Daoy (cell line): ENCODE data around the gene UGGT1. TPM values are rescaled to one million over a fixed set of nuclear protein-coding genes. Genes with fewer than 3 reads are reported as not detected.

Experiments
- DNase-seq: peaks from one replicate; pipeline ENCODE4 v3.0.0-alpha.2; 2015; ENCODE audit warnings: low read depth
- total RNA-seq: library from RNA; depleted of rRNA; stranded (reverse); fragments of >200 nt; shearing (Covaris generic); gene quantifications from 2 replicates; pipeline ENCODE4 v1.2.3, GENCODE V29; 2014; rRNA removed

The UGGT1 gene, protein sequence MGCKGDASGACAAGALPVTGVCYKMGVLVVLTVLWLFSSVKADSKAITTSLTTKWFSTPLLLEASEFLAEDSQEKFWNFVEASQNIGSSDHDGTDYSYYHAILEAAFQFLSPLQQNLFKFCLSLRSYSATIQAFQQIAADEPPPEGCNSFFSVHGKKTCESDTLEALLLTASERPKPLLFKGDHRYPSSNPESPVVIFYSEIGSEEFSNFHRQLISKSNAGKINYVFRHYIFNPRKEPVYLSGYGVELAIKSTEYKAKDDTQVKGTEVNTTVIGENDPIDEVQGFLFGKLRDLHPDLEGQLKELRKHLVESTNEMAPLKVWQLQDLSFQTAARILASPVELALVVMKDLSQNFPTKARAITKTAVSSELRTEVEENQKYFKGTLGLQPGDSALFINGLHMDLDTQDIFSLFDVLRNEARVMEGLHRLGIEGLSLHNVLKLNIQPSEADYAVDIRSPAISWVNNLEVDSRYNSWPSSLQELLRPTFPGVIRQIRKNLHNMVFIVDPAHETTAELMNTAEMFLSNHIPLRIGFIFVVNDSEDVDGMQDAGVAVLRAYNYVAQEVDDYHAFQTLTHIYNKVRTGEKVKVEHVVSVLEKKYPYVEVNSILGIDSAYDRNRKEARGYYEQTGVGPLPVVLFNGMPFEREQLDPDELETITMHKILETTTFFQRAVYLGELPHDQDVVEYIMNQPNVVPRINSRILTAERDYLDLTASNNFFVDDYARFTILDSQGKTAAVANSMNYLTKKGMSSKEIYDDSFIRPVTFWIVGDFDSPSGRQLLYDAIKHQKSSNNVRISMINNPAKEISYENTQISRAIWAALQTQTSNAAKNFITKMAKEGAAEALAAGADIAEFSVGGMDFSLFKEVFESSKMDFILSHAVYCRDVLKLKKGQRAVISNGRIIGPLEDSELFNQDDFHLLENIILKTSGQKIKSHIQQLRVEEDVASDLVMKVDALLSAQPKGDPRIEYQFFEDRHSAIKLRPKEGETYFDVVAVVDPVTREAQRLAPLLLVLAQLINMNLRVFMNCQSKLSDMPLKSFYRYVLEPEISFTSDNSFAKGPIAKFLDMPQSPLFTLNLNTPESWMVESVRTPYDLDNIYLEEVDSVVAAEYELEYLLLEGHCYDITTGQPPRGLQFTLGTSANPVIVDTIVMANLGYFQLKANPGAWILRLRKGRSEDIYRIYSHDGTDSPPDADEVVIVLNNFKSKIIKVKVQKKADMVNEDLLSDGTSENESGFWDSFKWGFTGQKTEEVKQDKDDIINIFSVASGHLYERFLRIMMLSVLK (N-terminal part only)
- total RNA-seq, result 45.1 and 58.9 TPM in 2 replicates

DNA sequence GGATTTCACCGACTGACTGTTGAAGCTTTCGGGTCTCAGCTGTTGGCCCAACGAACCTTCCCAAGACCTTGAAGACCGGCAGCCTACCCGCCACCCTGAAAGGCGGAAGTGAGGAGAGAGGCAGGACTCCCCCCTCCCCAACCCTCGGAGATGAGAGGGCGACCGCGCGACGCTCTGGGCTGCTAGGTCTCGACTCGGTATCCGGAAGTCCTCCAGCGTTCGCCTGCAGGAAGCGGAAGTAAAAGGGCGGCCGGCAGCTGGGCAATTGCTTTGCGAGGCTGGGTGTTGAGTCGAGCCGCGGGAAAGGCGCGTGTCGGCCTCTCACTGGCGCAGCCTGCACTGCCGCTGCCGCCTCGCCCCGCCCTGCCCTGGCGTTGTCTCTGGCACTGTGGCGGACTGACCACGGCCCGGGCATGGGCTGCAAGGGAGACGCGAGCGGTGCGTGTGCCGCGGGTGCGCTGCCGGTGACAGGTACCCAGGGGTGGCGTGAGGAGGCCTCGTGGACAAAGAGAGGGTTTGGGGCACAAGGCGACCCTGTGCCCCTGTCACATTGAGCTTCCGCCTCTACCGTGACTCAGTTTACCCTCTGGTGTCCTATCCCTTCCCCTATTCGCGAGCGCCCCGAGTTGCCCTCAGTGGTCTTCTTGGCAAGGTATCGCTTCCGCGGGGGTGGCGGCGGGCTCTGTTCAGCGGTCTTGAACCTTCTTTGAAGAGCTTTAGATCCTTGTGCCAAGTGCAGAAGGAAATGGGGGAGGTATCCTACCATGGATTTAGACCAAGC is at the start of gene UGGT1:
UGGT1 (plus strand) TSS at position 256 of the 781 bp plus-strand sequence; CDS start at position 414, 158 bp downstream.
- peak; percentile 98 for DNase-seq

DNA sequence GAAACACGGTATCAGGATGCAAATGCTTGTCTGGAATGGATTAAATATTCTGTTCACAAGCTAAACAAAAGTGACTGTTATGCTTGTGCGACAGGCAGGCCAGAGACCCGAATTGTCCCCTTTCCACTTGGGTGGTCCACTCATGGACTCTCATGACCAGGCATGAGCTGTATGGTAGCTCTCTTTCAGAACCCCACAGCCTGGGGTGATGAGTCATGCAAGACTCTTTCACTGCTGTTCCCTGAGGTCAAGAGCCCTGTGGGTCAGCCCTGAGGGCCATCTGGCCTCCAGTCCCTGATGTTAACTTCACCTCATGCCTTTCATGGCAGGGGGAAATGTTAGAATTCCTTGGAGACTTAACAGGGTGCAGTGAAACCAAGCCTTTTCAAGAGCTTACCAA is 49.4 kb upstream of the UGGT1 start:
- DNase-seq, result no peak

DNA sequence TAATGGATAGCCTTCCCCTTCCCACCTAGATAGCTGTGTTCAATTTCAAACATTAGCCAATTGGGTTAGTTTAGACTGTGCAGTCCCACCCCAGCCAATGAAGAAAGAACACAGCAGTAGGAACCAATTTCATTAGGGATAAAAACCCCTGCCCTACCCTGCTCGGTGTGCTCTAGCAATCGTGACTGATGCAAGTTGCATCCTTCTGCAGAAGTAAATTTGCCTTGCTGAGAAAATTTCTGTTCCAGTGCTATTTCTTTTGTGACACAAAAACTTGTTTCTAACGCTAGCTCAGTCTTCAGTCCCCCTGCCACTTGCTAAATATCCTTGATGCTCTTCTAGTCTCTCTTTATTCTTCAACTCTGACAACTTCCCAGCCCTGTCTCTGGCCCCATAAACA is 48.0 kb upstream of the UGGT1 start:
- no peak for DNase-seq

DNA sequence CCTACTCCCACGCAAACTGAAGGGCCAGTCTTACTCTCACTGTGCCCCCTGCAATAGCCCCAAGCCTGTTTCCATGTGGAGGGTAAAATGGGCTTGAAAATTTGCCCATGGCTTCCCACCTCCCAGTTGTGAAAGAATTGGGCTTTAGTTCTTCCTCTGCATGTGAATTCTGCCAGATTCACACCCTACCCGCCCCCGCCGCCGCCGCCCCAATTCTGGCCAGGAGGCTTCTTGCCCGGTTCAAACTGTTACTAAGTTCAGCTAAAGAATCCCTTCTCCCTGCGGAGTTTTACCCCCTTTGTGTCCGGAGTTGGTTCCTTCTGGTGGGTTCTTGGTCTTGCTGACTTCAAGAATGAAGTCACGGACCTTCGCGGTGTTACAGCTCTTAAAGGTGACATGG is 37.7 kb upstream of the UGGT1 start:
- DNase-seq, result no peak

DNA sequence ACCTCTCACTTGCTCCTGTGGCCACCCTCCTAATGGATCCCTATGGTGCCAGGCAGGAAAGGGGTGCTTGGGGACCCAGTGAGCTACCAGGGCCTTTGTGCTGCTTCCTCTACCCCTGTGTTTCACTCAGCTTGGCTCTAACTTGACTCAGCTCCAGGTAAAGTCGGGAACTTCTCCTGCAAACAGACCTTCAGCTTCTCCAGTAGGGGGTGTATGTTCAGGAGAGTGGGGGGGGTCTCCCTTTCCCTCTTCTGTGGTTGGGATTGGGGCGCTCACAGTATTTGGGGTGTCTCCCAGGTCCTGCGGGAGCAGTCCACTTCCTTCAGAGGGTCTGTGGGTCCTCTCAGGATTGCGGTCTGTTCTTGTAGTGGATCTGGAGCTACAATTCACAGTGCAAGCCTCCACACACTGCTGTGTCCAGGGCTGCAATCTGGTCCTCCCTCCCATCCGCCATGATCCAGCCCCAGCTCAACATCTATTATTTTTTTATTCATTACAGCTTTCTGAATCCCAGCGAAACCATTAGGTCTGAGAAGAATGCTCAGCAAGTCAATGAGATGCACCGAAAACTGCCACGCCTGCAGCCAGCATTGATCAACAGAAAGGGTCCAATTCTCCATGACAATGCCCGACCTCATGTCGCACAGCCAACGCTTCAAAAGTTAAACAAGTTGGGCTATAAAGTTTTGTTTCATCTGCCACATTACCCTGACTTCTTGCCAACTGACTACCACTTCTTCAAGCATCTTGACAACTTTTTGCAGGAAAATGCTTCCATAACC is 36.7 kb upstream of the UGGT1 start:
- DNase-seq, result no peak

DNA sequence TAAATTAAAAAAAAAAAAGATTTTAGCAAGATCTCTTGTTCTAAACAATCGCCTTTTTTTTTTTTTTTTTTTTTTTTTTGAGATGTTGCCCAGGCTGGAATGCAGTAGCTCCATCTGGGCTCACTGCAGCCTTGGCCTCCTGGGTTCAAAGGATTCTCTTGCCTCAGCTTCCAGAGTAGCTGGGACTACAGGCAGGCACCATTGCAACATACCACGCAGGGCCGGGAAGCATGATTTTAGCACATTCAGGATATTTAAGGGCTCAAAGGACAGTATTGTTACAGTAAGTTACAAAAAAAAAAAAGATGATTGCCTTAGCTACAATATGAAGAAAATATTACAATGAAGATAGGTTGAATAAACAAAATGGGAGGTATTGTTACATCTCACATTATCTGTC is 33.7 kb upstream of the UGGT1 start:
- DNase-seq, result no peak

DNA sequence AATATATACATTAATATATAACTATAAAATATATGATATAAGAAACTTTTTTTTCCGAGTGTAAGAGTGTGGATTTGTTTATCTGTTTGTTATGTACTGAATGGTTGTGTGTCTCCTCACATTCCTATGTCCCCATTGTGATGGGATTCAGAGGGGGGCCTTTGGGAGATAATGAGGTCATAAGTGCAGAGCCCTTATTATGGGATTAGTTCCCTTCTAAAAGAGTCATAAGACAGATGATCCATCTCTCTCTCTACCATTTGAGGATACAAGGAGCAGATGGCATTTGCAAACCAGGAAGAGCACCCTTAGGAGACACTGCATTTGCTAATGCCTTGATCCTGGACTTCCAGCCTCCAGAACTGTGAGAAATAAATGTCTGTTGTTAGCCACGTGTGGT is 32.9 kb upstream of the UGGT1 start:
- no peak for DNase-seq

DNA sequence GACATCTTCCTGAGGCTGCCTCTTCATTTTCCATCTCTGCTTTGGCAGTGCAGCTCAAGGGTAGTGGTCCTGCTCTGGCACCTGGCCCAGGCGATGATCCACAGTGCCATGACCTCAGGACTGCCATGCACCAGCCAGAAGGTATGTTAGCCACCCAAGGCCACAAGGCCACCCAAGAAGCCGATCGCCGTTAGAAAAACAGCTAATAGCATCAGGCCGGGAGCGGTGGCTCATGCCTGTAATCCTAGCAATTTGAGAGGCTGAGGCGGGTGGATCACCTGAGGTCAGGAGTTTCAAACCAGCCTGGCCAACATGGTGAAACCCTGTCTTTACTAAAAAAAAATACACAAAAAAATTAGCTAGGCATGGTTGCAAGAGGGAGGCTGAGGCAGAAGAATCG is 28.4 kb upstream of the UGGT1 start:
- no peak for DNase-seq

DNA sequence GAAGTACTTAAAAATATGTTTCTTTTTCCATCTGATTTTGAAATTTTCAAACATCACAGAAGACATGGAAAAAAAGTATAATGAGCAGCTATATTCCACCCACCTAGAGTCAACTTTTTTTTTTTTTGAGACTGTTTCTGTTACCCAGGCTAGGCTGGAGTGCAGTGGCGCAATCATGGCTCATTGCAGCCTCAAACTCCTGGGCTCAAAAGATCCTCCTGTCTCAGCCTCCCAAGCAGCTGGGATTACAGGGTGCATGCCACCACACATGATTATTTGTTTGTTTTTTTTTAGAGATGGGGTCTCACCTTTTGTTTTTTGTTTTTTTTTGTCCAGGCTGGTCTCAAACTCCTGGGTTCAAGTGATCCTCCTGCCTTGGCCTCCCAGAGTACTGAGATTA is 26.6 kb upstream of the UGGT1 start:
- no peak for DNase-seq

DNA sequence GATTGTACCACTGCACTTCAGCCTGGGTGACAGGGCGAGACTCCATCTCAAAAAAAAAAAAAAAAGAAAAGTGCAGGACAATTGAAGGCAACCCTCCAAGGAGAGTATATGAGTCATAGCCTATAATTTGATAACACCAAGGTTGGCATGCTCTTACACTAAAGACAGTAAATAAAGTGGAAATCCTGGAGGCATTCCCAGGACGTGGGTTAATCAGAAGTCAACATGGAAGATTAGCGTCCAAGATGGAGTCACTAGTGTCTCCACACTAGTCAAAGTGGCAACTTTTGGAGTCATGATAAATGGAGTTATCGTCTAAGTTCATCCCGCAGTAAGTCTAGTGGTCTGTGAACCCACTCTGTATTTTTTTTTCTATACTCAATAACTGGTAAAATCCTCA is 21.2 kb upstream of the UGGT1 start:
- DNase-seq, result peak; percentile 24

DNA sequence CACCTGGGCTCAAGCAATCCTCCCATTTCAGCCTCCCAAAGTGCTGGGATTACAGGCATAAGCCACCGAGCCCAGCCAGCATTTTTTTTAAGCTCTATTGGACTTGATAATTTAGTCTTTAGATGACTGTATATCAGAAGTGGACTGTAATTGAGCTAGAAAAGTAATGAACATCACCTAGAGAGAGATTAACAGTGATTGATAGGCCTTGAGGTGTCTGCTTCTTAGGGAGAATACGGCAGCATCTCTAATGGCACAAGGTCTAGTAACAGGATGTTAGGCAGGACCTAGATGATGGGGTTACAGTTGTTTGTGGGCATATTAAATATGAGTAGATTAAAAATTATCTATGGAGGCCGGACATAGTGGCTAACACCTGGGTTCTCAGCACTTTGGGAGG is 17.7 kb upstream of the UGGT1 start:
- DNase-seq, result no peak

DNA sequence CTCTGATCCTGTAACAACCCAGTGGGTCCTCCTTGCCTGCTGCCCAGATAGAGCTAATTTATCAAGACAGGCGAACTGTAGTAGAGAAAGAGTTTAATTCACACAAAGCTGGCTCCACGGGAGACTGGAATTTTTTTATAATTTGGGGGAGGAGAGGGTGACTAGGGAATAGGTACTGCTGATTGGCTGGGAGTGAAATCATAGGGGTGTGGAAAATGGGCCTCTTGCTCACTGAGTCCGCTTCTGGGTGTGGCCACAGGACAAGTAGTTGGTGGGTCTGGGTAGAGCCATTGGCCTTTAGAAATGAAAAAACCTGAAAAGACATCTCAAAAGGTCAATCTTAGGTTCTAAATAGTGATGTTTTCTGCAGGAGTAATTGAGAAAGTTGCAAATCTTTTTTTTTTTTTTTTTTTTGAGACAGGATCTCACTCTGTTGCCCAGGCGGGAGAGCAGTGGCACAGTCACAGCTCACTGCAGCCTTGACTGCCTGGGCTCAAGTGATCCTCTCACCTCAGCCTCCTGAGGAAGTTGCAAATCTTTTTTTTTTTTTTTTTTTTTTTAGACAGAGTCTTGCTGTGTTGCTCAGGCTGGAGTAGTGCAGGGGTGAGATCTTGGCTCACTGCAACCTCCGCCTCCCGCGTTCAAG is 14.4 kb upstream of the UGGT1 start:
- no peak for DNase-seq

DNA sequence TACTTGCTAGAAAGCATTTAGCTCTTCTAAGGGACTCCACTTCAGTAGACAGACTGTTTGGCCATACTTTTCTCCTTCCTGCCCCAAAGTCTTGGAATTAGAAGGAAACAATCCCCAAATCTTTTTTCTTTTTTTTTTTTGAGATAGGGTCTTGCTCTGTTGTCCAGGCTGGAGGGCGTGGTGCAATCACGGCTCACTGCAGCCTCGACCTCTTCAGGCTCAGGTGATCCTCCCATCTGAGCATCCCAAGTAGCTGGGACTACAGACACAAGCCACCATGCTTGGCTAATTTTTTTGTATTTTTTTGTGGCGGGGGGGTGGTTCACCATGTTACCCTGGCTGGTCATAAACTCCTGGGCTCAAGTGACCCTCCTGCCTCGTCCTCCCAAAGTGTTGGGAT is 6.2 kb upstream of the UGGT1 start:
- DNase-seq, result no peak

DNA sequence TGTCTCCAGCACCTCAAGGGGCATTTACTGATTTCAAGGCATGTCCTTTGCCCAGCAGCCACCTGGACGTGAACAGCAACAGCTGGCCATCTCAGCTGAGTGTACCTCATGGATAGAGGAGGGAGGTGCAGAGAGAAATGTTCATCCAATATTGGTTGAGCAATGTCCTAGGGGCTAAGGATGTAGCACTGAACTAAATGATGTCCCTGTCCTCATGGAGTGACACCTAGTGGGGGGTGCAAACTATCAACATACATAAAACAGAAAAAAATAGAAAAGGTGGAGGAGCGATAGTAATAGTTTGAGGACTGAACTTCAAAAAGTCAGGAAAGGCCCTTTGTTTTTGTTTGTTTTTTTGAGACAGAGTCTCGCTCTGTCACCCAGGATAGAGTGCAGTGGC is 4.8 kb upstream of the UGGT1 start:
- no peak for DNase-seq

DNA sequence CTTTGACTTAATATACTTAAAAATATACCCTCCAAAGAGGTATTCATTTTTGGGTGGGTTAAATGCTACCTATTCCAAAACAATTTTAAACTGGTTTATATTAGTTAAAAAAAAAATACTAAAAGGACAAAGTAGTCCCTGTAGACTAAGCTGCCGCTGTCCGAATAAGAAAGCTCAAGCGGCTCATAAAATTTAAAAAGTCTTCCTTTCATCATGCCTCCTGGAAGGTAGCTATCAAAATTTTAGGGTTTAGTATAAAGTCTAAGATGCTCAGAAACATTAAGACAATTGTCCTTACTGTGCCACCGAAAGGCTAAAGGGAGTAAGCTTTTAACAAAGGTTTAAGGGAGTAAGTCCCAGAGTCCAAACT is 440 bp upstream of the UGGT1 start:
- no peak for DNase-seq

DNA sequence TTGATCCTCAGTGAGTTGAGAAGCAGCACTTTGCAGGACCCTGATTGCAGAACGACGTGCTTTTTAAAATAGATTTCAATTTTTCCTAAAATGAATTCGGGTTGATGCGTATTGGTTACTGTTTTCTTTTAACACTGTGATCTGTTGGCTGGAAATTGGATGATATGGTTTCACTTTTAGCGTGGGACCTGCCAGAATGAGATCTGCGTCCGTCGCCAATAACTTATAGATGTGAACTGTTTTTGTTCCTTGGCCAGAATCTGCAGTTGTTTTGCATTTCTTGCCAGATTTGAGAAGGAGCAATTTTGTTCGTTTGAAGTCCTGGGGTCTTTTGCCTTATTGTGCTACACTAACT is 703 bp downstream of the UGGT1 start:
- DNase-seq, result no peak

DNA sequence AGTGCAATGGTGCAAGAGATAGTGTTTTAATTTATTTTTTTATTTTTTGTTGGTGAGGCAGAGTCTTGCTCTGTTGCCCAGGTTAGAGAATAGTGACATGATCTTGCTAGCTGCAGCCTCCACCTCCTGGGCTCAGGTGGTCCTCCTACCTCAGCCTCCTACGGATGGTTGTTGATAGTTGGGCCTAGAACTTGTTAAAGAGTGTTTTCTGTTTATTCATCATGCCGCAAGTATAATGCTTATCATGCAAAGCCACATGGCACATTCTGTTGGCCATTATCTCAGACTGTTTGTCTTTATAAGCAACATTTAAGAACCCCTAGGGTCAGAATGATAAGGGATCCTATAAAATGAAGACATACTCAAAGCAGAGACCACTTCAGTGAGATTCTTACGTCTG is 1.7 kb downstream of the UGGT1 start:
- no peak for DNase-seq

DNA sequence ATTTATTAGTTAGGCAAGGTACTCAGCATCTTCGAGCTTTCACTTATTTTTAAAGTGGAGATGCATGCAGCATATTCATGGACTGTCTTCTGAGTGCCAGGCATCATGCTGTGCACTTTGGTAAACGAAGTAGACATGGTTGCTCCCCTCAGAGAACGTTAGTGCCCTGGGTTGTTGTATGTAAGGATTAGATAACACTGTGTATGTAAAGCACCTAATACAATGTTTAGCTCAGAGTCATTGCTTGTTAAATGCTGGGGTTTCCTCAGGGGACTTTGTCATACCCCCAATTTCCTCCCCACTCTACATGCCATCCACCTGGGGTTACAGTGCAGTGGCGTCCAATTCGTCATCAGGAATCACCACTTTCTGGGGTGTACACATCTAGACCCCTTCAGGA is 2.8 kb downstream of the UGGT1 start:
- DNase-seq, result no peak

DNA sequence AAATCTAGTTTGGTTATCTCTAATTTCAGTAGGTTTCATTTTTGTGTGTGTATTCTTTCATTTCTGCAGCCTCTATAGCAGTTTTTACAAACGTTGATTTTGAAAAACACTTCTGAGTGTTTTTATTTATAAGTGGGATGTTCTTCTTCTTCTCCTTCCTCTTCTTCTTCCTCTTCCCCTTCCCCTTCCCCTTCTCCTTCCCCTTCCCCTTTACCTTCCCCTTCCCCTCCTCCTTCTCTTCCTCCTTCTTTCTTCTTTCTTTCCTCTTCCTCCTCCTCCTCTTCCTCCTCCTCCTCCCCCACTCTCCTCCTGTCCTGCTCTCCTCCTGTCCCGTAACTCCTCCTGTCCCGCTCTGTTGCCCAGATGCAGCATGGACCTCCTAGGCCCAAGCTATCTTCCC is 4.2 kb downstream of the UGGT1 start:
- DNase-seq, result no peak

DNA sequence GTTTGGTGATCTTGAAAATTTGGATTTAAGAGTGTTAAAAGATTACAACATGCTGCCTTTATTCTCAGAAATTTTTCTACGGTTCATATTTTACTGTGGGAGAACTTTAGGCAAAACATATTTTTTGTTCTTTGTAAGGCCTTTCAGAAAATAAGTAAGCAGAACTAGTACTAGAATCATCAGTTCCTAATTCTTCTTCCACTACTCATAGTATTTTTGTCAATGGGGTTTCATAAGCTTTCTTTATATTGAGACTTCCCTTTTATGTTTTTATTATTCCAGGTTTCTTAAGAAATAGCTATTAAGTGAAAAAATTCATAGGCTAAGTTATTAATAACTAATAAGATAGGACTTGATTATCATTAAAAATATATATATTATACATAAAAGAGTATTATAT is 12.4 kb downstream of the UGGT1 start:
- no peak for DNase-seq
